ENCODE measurements around the gene RAB11FIP3.

GRCh38 chr16:559411-560203 lies 134.2 kb downstream of the RAB11FIP3 start:
- TF ChIP-seq CTCF (conservative IDR thresholded peaks at IDR 0.05; ENCODE audit: low read length), result no peak
- TF ChIP-seq EZH2phosphoT487 (IDR thresholded peaks at IDR 0.05; ENCODE audit: borderline replicate concordance, low read depth, low read length), result no peak

All from OCI-LY7 (cell line).